HepG2 (cell line): Measurements from ENCODE around the gene OR2F2. TPM values are rescaled to one million over a fixed set of nuclear protein-coding genes. Genes with fewer than 3 reads are reported as not detected.

ENCODE experiments used
- GABPB1 ChIP-seq: IDR thresholded peaks from 2 replicates; pipeline ENCODE4 v1.6.1; 2016; ENCODE audit warnings: mild to moderate bottlenecking, missing genetic modification reagents, moderate library complexity, missing compliant biosample characterization
- HOXD1 ChIP-seq: sonication (generic); formaldehyde crosslinking; IDR thresholded peaks from 2 replicates; pipeline ENCODE4 v1.5.0; 2020; ENCODE audit warnings: missing genetic modification reagents
- JUNB ChIP-seq: sonication (generic); formaldehyde crosslinking; IDR thresholded peaks from 2 replicates; pipeline ENCODE4 v1.8.0; 2022; ENCODE audit warnings: missing genetic modification reagents, mild to moderate bottlenecking, borderline replicate concordance
- REXO4 ChIP-seq: sonication (generic); formaldehyde crosslinking; IDR thresholded peaks from 2 replicates; pipeline ENCODE4 v1.8.0; 2022; ENCODE audit warnings: missing genetic modification reagents, mild to moderate bottlenecking, borderline replicate concordance
- TEAD2 ChIP-seq: sonication (generic); formaldehyde crosslinking; IDR thresholded peaks from 2 replicates; pipeline ENCODE4 v1.9.0; 2021; ENCODE audit warnings: missing genetic modification reagents
- XRCC5 ChIP-seq: fragments of 200-400 bp; formaldehyde crosslinking; optimal IDR thresholded peaks from 2 replicates; pipeline ENCODE3; 2017; ENCODE audit warnings: mild to moderate bottlenecking, low read length
- ZNF841 ChIP-seq: sonication (generic); formaldehyde crosslinking; IDR thresholded peaks from 2 replicates; pipeline ENCODE4 v1.8.1; 2023; ENCODE audit warnings: missing genetic modification reagents, borderline replicate concordance
- polyA plus RNA-seq, 8 experiments: library from polyadenylated mRNA; depleted of rRNA in 3 of 8; stranded (reverse) in 7 of 8; unstranded in 1 of 8; fragments of >200 nt; fragmentation: Illumina TruSeq in 4 of 8; extraction: Trizol in 4 of 8; gene quantifications; 2 replicates each; pipeline versions ENCODE4 v1.2.1 to v1.2.3, GENCODE V29; 2011 to 2016; ENCODE audit warnings: low read depth in 4 of 8, missing spikeins in 1 of 8, mixed read lengths in 1 of 8; ENCODE audit not compliant: insufficient read depth in 1 of 8
- total RNA-seq, 5 experiments: library from RNA; depleted of rRNA; stranded (reverse); fragments of >200 nt; fragmentation: Illumina TruSeq; extraction: Trizol; gene quantifications; 2 replicates each; pipeline ENCODE4 v1.2.3, GENCODE V29; 2016; ENCODE audit warnings: low read depth in 1 of 5
- TF ChIP-seq, protein P1 (sequence below): sonication (generic); formaldehyde crosslinking; IDR thresholded peaks from 2 replicates; pipeline ENCODE4 v1.4.0; 2020; ENCODE audit warnings: missing genetic modification reagents
- TF ChIP-seq, protein P2 (sequence below): sonication (generic); formaldehyde crosslinking; IDR thresholded peaks from 2 replicates; pipeline ENCODE4 v1.4.0; 2020; ENCODE audit warnings: mild to moderate bottlenecking, missing genetic modification reagents, borderline replicate concordance
- TF ChIP-seq, protein P3 (sequence below): sonication (generic); formaldehyde crosslinking; IDR thresholded peaks from 2 replicates; pipeline ENCODE4 v1.4.0; 2020; ENCODE audit warnings: low read depth, mild to moderate bottlenecking, missing genetic modification reagents
- TF ChIP-seq, protein P4 (sequence below): sonication (generic); formaldehyde crosslinking; IDR thresholded peaks from 2 replicates; pipeline ENCODE4 v1.4.0; 2020; ENCODE audit warnings: mild to moderate bottlenecking, low read depth, missing genetic modification reagents
- TF ChIP-seq, protein P5 (sequence below): sonication (generic); formaldehyde crosslinking; IDR thresholded peaks from 2 replicates; pipeline ENCODE4 v1.5.1; 2020; ENCODE audit warnings: mild to moderate bottlenecking, moderate library complexity, missing genetic modification reagents
- TF ChIP-seq, protein P6 (sequence below): sonication (generic); formaldehyde crosslinking; IDR thresholded peaks from 2 replicates; pipeline ENCODE4 v1.4.0; 2020; ENCODE audit warnings: missing genetic modification reagents, borderline replicate concordance

The OR2F2 gene
- total and polyA plus RNA-seq, 2 of the 13 experiments (the other 11 are each of a cell fraction or from before 2014, with no cell fraction given), result 0.13 TPM; not detected in 1

DNA sequence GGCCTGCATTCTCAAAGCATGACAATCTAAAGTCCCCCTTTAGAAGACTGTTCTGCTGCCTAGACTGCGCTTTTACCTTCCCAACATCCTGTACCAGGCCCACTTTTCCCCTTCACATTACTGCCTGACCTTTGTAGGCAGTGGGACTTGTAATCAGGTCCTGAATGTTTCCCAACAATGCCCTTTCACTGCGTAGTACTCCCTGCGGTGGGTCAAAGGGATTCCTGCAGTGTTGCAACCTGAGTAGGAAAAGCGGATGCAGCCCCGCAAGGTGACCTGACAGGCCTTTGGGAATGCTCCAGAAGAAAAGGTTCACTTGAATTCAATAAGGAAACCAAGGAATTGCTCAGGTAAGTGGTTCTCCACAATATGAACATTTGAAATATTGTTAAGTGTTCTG, 28.1 kb upstream of the OR2F2 start (continued):
- TF ChIP-seq, protein P1, sequence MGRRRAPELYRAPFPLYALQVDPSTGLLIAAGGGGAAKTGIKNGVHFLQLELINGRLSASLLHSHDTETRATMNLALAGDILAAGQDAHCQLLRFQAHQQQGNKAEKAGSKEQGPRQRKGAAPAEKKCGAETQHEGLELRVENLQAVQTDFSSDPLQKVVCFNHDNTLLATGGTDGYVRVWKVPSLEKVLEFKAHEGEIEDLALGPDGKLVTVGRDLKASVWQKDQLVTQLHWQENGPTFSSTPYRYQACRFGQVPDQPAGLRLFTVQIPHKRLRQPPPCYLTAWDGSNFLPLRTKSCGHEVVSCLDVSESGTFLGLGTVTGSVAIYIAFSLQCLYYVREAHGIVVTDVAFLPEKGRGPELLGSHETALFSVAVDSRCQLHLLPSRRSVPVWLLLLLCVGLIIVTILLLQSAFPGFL (CRISPR knock-in tag), result no peak
- TF ChIP-seq, protein P2, sequence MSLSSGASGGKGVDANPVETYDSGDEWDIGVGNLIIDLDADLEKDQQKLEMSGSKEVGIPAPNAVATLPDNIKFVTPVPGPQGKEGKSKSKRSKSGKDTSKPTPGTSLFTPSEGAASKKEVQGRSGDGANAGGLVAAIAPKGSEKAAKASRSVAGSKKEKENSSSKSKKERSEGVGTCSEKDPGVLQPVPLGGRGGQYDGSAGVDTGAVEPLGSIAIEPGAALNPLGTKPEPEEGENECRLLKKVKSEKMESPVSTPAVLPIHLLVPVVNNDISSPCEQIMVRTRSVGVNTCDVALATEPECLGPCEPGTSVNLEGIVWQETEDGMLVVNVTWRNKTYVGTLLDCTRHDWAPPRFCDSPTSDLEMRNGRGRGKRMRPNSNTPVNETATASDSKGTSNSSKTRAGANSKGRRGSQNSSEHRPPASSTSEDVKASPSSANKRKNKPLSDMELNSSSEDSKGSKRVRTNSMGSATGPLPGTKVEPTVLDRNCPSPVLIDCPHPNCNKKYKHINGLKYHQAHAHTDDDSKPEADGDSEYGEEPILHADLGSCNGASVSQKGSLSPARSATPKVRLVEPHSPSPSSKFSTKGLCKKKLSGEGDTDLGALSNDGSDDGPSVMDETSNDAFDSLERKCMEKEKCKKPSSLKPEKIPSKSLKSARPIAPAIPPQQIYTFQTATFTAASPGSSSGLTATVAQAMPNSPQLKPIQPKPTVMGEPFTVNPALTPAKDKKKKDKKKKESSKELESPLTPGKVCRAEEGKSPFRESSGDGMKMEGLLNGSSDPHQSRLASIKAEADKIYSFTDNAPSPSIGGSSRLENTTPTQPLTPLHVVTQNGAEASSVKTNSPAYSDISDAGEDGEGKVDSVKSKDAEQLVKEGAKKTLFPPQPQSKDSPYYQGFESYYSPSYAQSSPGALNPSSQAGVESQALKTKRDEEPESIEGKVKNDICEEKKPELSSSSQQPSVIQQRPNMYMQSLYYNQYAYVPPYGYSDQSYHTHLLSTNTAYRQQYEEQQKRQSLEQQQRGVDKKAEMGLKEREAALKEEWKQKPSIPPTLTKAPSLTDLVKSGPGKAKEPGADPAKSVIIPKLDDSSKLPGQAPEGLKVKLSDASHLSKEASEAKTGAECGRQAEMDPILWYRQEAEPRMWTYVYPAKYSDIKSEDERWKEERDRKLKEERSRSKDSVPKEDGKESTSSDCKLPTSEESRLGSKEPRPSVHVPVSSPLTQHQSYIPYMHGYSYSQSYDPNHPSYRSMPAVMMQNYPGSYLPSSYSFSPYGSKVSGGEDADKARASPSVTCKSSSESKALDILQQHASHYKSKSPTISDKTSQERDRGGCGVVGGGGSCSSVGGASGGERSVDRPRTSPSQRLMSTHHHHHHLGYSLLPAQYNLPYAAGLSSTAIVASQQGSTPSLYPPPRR (CRISPR knock-in tag), result peak; percentile 89
- 0 out of 2 replicates have a peak, but pooled peaks have one; percentile 51 for TF ChIP-seq HOXD1
- no peak for TF ChIP-seq ZNF841 (CRISPR knock-in tag)
- TF ChIP-seq REXO4 (CRISPR knock-in tag), result no peak
- TF ChIP-seq JUNB (CRISPR knock-in tag), result no peak
- TF ChIP-seq, protein P3, sequence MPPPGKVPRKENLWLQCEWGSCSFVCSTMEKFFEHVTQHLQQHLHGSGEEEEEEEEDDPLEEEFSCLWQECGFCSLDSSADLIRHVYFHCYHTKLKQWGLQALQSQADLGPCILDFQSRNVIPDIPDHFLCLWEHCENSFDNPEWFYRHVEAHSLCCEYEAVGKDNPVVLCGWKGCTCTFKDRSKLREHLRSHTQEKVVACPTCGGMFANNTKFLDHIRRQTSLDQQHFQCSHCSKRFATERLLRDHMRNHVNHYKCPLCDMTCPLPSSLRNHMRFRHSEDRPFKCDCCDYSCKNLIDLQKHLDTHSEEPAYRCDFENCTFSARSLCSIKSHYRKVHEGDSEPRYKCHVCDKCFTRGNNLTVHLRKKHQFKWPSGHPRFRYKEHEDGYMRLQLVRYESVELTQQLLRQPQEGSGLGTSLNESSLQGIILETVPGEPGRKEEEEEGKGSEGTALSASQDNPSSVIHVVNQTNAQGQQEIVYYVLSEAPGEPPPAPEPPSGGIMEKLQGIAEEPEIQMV (CRISPR knock-in tag), result no peak
- TF ChIP-seq, protein P4, sequence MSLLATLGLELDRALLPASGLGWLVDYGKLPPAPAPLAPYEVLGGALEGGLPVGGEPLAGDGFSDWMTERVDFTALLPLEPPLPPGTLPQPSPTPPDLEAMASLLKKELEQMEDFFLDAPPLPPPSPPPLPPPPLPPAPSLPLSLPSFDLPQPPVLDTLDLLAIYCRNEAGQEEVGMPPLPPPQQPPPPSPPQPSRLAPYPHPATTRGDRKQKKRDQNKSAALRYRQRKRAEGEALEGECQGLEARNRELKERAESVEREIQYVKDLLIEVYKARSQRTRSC (CRISPR knock-in tag), result no peak
- TF ChIP-seq XRCC5, result peak; percentile 69
- TF ChIP-seq, protein P5, sequence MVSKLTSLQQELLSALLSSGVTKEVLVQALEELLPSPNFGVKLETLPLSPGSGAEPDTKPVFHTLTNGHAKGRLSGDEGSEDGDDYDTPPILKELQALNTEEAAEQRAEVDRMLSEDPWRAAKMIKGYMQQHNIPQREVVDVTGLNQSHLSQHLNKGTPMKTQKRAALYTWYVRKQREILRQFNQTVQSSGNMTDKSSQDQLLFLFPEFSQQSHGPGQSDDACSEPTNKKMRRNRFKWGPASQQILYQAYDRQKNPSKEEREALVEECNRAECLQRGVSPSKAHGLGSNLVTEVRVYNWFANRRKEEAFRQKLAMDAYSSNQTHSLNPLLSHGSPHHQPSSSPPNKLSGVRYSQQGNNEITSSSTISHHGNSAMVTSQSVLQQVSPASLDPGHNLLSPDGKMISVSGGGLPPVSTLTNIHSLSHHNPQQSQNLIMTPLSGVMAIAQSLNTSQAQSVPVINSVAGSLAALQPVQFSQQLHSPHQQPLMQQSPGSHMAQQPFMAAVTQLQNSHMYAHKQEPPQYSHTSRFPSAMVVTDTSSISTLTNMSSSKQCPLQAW (CRISPR knock-in tag), result peak; percentile 90
- peak; percentile 56 for TF ChIP-seq GABPB1
- TF ChIP-seq TEAD2 (CRISPR knock-in tag), result no peak
- TF ChIP-seq, protein P6, sequence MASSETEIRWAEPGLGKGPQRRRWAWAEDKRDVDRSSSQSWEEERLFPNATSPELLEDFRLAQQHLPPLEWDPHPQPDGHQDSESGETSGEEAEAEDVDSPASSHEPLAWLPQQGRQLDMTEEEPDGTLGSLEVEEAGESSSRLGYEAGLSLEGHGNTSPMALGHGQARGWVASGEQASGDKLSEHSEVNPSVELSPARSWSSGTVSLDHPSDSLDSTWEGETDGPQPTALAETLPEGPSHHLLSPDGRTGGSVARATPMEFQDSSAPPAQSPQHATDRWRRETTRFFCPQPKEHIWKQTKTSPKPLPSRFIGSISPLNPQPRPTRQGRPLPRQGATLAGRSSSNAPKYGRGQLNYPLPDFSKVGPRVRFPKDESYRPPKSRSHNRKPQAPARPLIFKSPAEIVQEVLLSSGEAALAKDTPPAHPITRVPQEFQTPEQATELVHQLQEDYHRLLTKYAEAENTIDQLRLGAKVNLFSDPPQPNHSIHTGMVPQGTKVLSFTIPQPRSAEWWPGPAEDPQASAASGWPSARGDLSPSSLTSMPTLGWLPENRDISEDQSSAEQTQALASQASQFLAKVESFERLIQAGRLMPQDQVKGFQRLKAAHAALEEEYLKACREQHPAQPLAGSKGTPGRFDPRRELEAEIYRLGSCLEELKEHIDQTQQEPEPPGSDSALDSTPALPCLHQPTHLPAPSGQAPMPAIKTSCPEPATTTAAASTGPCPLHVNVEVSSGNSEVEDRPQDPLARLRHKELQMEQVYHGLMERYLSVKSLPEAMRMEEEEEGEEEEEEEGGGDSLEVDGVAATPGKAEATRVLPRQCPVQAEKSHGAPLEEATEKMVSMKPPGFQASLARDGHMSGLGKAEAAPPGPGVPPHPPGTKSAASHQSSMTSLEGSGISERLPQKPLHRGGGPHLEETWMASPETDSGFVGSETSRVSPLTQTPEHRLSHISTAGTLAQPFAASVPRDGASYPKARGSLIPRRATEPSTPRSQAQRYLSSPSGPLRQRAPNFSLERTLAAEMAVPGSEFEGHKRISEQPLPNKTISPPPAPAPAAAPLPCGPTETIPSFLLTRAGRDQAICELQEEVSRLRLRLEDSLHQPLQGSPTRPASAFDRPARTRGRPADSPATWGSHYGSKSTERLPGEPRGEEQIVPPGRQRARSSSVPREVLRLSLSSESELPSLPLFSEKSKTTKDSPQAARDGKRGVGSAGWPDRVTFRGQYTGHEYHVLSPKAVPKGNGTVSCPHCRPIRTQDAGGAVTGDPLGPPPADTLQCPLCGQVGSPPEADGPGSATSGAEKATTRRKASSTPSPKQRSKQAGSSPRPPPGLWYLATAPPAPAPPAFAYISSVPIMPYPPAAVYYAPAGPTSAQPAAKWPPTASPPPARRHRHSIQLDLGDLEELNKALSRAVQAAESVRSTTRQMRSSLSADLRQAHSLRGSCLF (CRISPR knock-in tag), result no peak
